Fibroblast of villous mesenchyme (primary cell): ENCODE data around the gene SNX10. TPM values are rescaled to one million over a fixed set of nuclear protein-coding genes. Genes with fewer than 3 reads are reported as not detected.

Source experiments
- DNase-seq: peaks from one replicate; pipeline ENCODE4 v3.0.0-alpha.2; 2010; ENCODE audit warnings: low read depth
- H3K4me3 ChIP-seq: 2 replicates; pipeline ENCODE4 v1.5.1; 2011; ENCODE audit warnings: low read depth, mild to moderate bottlenecking, low read length
- total RNA-seq: library from RNA; depleted of rRNA; stranded (reverse); fragments of >200 nt; gene quantifications from 2 replicates; pipeline ENCODE4 v1.2.3, GENCODE V29; 2012
- TF ChIP-seq, protein P1 (sequence below): IDR thresholded peaks from 2 replicates; pipeline ENCODE4 v1.5.1; 2012; ENCODE audit warnings: low read depth, mild to moderate bottlenecking, low read length; ENCODE audit not compliant: insufficient read depth

SNX10 gene
- total RNA-seq, 1 donor: 0.86 TPM

DNA sequence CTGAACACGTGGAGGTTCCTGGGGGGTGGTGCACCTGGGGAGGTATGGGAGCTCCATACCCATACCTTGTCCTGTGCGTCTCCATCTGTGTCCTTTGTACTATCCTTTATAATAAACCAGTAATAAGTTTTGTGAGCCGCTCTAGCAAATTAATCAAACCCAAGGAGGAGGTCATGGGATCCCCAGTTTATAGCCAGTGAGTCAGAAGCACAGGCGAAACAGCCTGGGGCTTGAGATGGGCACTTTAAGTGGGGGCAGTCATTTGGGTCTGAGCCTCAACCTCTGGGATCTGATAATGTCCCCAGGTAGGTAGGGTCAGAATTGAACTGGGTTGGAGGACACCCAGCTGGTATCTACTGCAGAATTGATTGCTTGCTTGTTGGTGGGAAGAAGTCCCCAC is 16.9 kb downstream of the SNX10 start:
- TF ChIP-seq, protein P1, sequence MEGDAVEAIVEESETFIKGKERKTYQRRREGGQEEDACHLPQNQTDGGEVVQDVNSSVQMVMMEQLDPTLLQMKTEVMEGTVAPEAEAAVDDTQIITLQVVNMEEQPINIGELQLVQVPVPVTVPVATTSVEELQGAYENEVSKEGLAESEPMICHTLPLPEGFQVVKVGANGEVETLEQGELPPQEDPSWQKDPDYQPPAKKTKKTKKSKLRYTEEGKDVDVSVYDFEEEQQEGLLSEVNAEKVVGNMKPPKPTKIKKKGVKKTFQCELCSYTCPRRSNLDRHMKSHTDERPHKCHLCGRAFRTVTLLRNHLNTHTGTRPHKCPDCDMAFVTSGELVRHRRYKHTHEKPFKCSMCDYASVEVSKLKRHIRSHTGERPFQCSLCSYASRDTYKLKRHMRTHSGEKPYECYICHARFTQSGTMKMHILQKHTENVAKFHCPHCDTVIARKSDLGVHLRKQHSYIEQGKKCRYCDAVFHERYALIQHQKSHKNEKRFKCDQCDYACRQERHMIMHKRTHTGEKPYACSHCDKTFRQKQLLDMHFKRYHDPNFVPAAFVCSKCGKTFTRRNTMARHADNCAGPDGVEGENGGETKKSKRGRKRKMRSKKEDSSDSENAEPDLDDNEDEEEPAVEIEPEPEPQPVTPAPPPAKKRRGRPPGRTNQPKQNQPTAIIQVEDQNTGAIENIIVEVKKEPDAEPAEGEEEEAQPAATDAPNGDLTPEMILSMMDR: no peak
- H3K4me3 ChIP-seq: no peak overlapping the region
- no peak for DNase-seq

DNA sequence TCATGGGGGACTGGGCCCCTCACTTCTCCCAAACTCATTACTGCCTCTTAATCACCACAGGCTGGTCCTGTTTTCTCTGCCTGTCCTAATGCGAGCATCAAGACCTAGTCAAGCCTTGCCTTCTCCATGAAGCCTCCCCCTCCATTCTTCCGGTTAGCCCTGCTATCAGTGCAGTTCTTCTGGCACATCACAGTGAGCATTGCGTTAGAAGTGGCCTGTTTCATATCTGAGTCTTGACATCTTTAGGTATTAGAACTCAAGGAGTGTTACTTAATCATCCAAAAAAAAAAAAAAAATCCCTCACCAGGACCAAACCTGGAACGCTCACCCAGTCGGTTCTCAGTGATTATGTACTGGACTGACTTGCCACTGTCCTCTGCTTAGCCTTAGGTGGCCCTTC is 17.4 kb downstream of the SNX10 start:
- DNase-seq: peak; percentile 24
- TF ChIP-seq, protein P1: no peak
- no peak overlapping the region for H3K4me3 ChIP-seq

DNA sequence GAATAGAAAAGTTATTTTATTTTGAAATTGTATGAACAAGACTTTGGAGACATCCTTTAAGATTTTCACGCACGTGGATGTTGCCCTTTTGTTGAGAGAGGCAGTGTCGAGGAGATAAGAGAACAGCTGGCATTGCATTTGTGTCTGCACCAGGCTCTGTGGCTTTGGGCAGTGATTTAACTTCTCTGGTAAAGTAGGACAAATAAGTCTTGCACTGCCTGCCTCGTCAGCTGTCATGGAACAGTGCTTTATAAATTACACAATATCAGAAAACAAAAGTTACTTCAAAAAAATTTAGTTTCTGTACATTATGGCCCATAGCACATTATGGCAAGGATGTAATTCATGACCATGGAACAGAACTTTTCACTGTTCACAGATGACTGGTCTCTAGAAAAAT is 20.1 kb downstream of the SNX10 start:
- TF ChIP-seq, protein P1: no peak
- DNase-seq: no peak

DNA sequence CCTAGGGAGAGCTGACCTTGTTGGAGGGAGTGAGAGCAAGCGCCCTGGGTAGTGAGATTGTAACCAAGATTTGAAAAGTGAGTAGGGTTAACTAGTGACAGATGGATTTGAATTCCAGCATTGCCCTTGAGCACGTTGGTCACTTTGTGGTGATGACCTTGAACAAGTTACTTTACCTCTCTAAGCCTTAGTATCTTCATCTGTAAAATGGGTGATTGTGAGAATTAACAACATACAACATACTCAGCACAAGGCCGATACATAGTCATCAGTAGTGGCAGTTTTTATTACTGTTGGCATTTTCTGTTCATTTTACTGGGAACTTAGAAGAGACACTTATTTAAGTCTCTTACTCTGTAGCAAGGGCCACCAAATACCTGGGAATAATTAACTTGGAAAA is 25.5 kb downstream of the SNX10 start:
- H3K4me3 ChIP-seq: no peak overlapping the region
- TF ChIP-seq, protein P1: no peak
- DNase-seq: no peak

More for the DNA sequence above, 20.1 kb downstream of the SNX10 start:
- H3K4me3 ChIP-seq: no peak overlapping the region

DNA sequence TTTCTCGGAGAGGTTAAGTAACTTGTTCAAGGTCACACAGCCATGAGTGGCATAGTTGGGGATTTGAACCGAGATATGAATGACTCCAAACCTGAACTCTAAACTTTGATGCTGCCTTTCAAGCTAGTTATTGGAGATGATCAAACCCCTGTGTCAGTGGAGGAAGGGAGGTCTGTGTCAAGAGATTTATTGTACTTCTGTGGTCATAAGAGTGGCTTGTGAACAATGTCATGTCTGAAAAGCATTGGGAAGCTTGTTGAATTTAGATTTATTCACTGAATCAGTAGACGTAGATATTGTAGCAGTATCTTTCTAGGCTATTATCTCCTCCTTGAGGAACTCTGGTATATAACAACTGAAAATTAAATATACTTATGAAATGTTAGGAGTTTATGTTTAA is 27.3 kb downstream of the SNX10 start:
- TF ChIP-seq, protein P1: no peak
- DNase-seq: no peak
- H3K4me3 ChIP-seq: no peak overlapping the region

DNA sequence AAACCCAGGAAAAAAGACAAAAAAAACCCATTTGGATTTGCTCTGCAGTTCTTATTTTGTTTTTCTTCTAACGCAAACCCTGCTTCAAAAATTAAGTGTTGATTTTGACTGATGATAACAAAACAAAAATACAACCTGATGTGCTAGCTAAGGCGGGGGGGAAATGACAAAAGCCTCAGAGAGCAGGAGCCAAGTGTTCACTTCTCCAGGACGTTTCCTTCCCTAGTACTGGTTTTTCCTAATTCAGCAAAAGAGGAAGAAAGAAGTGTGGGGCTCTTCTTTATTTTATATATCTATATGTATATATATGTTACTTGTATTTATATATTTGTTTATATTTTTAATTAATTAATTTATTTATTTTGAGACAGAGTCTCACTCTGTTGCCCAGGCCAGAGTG is 28.0 kb downstream of the SNX10 start:
- TF ChIP-seq, protein P1: no peak
- H3K4me3 ChIP-seq: no peak overlapping the region
- DNase-seq: no peak

DNA sequence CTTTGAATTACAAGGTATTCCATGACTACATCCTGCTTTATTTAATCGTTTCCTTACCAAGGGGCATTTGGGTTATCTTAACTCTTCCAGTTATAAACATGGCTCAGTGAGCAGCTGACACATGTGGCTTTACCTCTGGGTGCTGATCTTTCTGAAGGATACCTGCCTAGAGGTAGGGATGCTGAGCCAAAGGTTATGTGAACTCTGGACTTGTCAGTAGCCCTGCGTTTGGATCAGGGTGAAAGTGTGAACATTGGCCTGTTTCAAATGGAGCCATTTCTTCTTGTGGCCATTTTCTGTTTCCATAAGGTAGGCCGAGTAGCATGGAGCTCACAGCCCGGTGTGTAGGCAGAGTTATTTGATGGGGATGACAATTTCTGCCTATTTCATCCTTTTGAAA is 29.2 kb downstream of the SNX10 start:
- TF ChIP-seq, protein P1: no peak
- no peak for DNase-seq
- H3K4me3 ChIP-seq: no peak overlapping the region
